B cell (primary cell): ENCODE results near the gene COL21A1. TPM values are rescaled to one million over a fixed set of nuclear protein-coding genes. Genes with fewer than 3 reads are reported as not detected.

Source experiments
- ATAC-seq: fragments of 200-7000 bp; cut with Tn5 transposase; one replicate; pipeline ENCODE4 v1.10.0; 2021; ENCODE audit warnings: low read depth, mild to moderate bottlenecking, moderate number of reproducible peaks, moderate library complexity
- CTCF ChIA-PET: fragments of 350-600 bp; sonication (Branson Sonifier 250); formaldehyde crosslinking; loops from one replicate; lab custom pipeline; 2021; ENCODE audit warnings: antibody characterized with exemption, inconsistent platforms; lab: Charles Lee
- POLR2A ChIA-PET: fragments of 350-600 bp; sonication (Branson Sonifier 250); formaldehyde crosslinking; loops from one replicate; lab custom pipeline; 2021; ENCODE audit warnings: antibody characterized with exemption; lab: Charles Lee
- DNase-seq: peaks from one replicate; pipeline ENCODE4 v3.0.0; 2013
- H2AFZ ChIP-seq: 2 replicates; pipeline ENCODE4 v1.6.1; 2012; ENCODE audit warnings: mild to moderate bottlenecking, low read depth, low read length; ENCODE audit not compliant: insufficient read depth, poor library complexity, severe bottlenecking
- H3K27ac ChIP-seq, 2 donors: 1 replicate in 1 of 2; 2 replicates in 1 of 2; pipeline ENCODE4 v1.5.1; 2012 to 2013; ENCODE audit warnings: low read length in 2 of 2, mild to moderate bottlenecking in 2 of 2, moderate library complexity in 1 of 2
- H3K27me3 ChIP-seq, 4 experiments: fragments of 200-600 bp in 1 of 4; sonication (generic) in 1 of 4; replicated peaks in 1 of 4; 1 replicate in 2 of 4; 2 replicates in 2 of 4; pipeline versions ENCODE4 v1.6.1 to v1.7.0; 2013 to 2016; ENCODE audit warnings: low read length in 3 of 4, mild to moderate bottlenecking in 2 of 4, mixed read lengths in 1 of 4, moderate library complexity in 1 of 4; ENCODE audit not compliant: insufficient read depth in 4 of 4, control insufficient read depth in 3 of 4; ENCODE audit errors: control extremely low read depth in 1 of 4
- H3K36me3 ChIP-seq, 2 experiments: replicated peaks in 1 of 2; 1 replicate in 1 of 2; 2 replicates in 1 of 2; pipeline versions ENCODE4 v1.6.1 to v1.7.1; 2013; ENCODE audit warnings: low read length in 1 of 2; ENCODE audit not compliant: insufficient read depth in 2 of 2, control insufficient read depth in 1 of 2; ENCODE audit errors: control extremely low read depth in 1 of 2, extremely low read depth in 1 of 2
- H3K4me1 ChIP-seq, 2 donors: fragments of 200-600 bp in 1 of 2; sonication (generic) in 1 of 2; 1 replicate in 1 of 2; 2 replicates in 1 of 2; pipeline versions ENCODE4 v1.5.1 to v1.6.1; 2013 to 2017; ENCODE audit warnings: low read length in 2 of 2; ENCODE audit not compliant: control insufficient read depth in 2 of 2, insufficient read depth in 2 of 2
- H3K4me2 ChIP-seq: replicated peaks from 2 replicates; pipeline ENCODE3; 2012; ENCODE audit warnings: mild to moderate bottlenecking, low read depth, low read length; ENCODE audit not compliant: poor library complexity, severe bottlenecking
- H3K4me3 ChIP-seq, 5 experiments: fragments of 200-600 bp in 1 of 5; sonication (generic) in 1 of 5; 1 replicate in 3 of 5; 2 replicates in 2 of 5; pipeline versions ENCODE4 v1.5.1 to v1.7.0; 2011 to 2016; ENCODE audit warnings: low read length in 4 of 5, mild to moderate bottlenecking in 4 of 5, low read depth in 2 of 5, control low read depth in 1 of 5, moderate library complexity in 1 of 5; ENCODE audit not compliant: insufficient read depth in 1 of 5; ENCODE audit errors: control extremely low read depth in 1 of 5, extremely low read depth in 1 of 5
- H3K79me2 ChIP-seq: fragments of 200-600 bp; sonication (generic); one replicate; pipeline ENCODE4 v1.6.0; 2016; ENCODE audit warnings: low read length; ENCODE audit not compliant: control insufficient read depth, insufficient read depth
- H3K9ac ChIP-seq: fragments of 200-600 bp; sonication (generic); 2 replicates; pipeline ENCODE4 v1.6.1; 2017; ENCODE audit warnings: mild to moderate bottlenecking, low read length, moderate library complexity
- H3K9me3 ChIP-seq, 3 donors: one replicate each; pipeline versions ENCODE4 v1.6.1 to v1.7.1; 2013; ENCODE audit warnings: low read length in 2 of 3; ENCODE audit not compliant: control insufficient read depth in 2 of 3, insufficient read depth in 1 of 3; ENCODE audit errors: control extremely low read depth in 1 of 3
- H4K20me1 ChIP-seq: 2 replicates; pipeline ENCODE4 v1.6.0; 2012; ENCODE audit warnings: mild to moderate bottlenecking, low read length; ENCODE audit not compliant: insufficient read depth, control insufficient read depth, poor library complexity, severe bottlenecking
- H3K27ac Mint-ChIP-seq: one replicate; pipeline ENCODE4 v1.8.0; 2021; ENCODE audit warnings: mixed read lengths
- H3K27me3 Mint-ChIP-seq: one replicate; pipeline ENCODE4 v1.8.0; 2021; ENCODE audit warnings: mixed read lengths
- H3K4me1 Mint-ChIP-seq: one replicate; pipeline ENCODE4 v1.8.0; 2021; ENCODE audit warnings: mixed read lengths
- H3K4me3 Mint-ChIP-seq: one replicate; pipeline ENCODE4 v1.8.0; 2021; ENCODE audit warnings: mixed read lengths
- H3K9me3 Mint-ChIP-seq: one replicate; pipeline ENCODE4 v1.8.0; 2022; ENCODE audit warnings: mixed read lengths; ENCODE audit not compliant: insufficient read depth
- CTCF ChIP-seq: fragments of 200-600 bp; IDR thresholded peaks from one replicate; pipeline ENCODE4 v1.8.0; 2022; ENCODE audit warnings: antibody characterized with exemption, mild to moderate bottlenecking
- EZH2 ChIP-seq: IDR thresholded peaks from 2 replicates; pipeline ENCODE4 v1.6.1; 2012; ENCODE audit warnings: borderline replicate concordance, low read depth, mild to moderate bottlenecking, moderate library complexity, low read length; ENCODE audit not compliant: insufficient read depth, poor library complexity, severe bottlenecking
- WGBS: methylation state at CpG from one replicate; pipeline ENCODE4 v1.1.5; 2013; ENCODE audit warnings: missing lambda C conversion rate; ENCODE audit not compliant: insufficient coverage; 5-methylcytosine and 5-hydroxymethylcytosine counted together
- intact Hi-C: fragments of 100-400 bp; cut with micrococcal nuclease; formaldehyde crosslinking; loops from one replicate; pipeline ENCODE4 v1.10.0; 2022
- polyA plus RNA-seq: library from polyadenylated mRNA; depleted of rRNA; stranded (reverse); fragments of >200 nt; gene quantifications from 2 replicates; pipeline ENCODE4 v1.2.3, GENCODE V29; 2012
- total RNA-seq, 2 donors: library from RNA; stranded (reverse); fragments of 120-200 nt in 1 of 2; gene quantifications; 1 replicate in 1 of 2; 2 replicates in 1 of 2; pipeline versions ENCODE4 v1.2.3 to v1.2.4, GENCODE V29; 2013 to 2022

The COL21A1 gene
- total and polyA plus RNA-seq, 2 donors (not counting 1 experiment from before 2014, with no cell fraction given) = not detected

- ChIA-PET POLR2A (no interaction called here), CTCF (no interaction called here)
- no peak for TF ChIP-seq CTCF
- no peak for TF ChIP-seq EZH2
- no peak overlapping the region for H3K4me2 ChIP-seq
- ATAC-seq = no peak
- H3K27ac ChIP-seq = no peak overlapping the region
- H3K9ac ChIP-seq = no peak overlapping the region
- no peak overlapping the region for H3K4me3 ChIP-seq
- no peaks in the 10 kb centered on the region for H4K20me1 ChIP-seq
- H3K9me3 ChIP-seq = peaks cover 0 to 5% (median 3%) of the 10 kb centered on the region in 3 donors
- H3K27me3 ChIP-seq = no peaks in the 10 kb centered on the region
- no peak for DNase-seq
- Mint-ChIP-seq H3K4me3 (no peak overlapping the region), H3K4me1 (no peaks in the 10 kb centered on the region), H3K9me3 (peaks cover 7% of the 10 kb centered on the region), H3K27me3 (no peaks in the 10 kb centered on the region), H3K27ac (no peak overlapping the region)
- H3K36me3 ChIP-seq = no peaks in the 10 kb centered on the region
- no peaks in the 10 kb centered on the region for H3K4me1 ChIP-seq
- no peaks in the 10 kb centered on the region for H3K79me2 ChIP-seq
- H2AFZ ChIP-seq = no peak overlapping the region
- intact Hi-C loops = no loop called here
Measured at GRCh38 chr6:56154076-56154475, 93.3 kb downstream of the COL21A1 start.

- no peak for ATAC-seq
- Mint-ChIP-seq H3K27me3 (no peaks in the 10 kb centered on the region), H3K4me3 (no peak overlapping the region), H3K4me1 (no peaks in the 10 kb centered on the region), H3K27ac (no peak overlapping the region), H3K9me3 (peaks cover 7% of the 10 kb centered on the region)
- no peak for DNase-seq
- Histone ChIP-seq H2AFZ (no peak overlapping the region), H3K27ac (no peak overlapping the region), H3K4me1 (no peaks in the 10 kb centered on the region), H3K4me3 (no peak overlapping the region), H3K9me3 (peaks cover 0 to 5% (median 3%) of the 10 kb centered on the region in 3 donors), H4K20me1 (no peaks in the 10 kb centered on the region), H3K79me2 (no peaks in the 10 kb centered on the region), H3K4me2 (no peak overlapping the region), H3K36me3 (no peaks in the 10 kb centered on the region), H3K9ac (no peak overlapping the region), H3K27me3 (no peaks in the 10 kb centered on the region)
- ChIA-PET CTCF (no interaction called here), POLR2A (no interaction called here)
- TF ChIP-seq CTCF = no peak
- TF ChIP-seq EZH2 = no peak
- intact Hi-C loops = no loop called here
- WGBS = no CpG with 5 or more reads among the region's 1 CpG
Measured at GRCh38 chr6:56152611-56153010, 94.8 kb downstream of the COL21A1 start.
